Endometrial microvascular endothelial cells (primary cell): ENCODE measurements around the gene GLIPR1L1. TPM values are rescaled to one million over a fixed set of nuclear protein-coding genes. Genes with fewer than 3 reads are reported as not detected.

ENCODE experiments used
- total RNA-seq: library from RNA; depleted of rRNA; stranded (reverse); fragments of >200 nt; gene quantifications from one replicate; pipeline ENCODE4 v1.2.3, GENCODE V29; 2015; ENCODE audit errors: inconsistent ontology term

GLIPR1L1 gene
- total RNA-seq, 1 donor from 2014 or later = not detected

Other genes starting within 250 kb of the GLIPR1L1 start
- gene KCNC2, start 124.8 kb upstream of the GLIPR1L1 start, total RNA-seq = not detected
- gene CAPS2, start 4.3 kb upstream of the GLIPR1L1 start, total RNA-seq = 2.9 TPM
- not detected for gene GLIPR1L2, start 56.4 kb downstream of the GLIPR1L1 start, total RNA-seq
- 74.1 TPM for gene GLIPR1, start 146.1 kb downstream of the GLIPR1L1 start, total RNA-seq
- 72.2 TPM for gene KRR1, start 176.9 kb downstream of the GLIPR1L1 start, total RNA-seq